IPS-18a (cell line): Measurements from ENCODE around the gene HRC.

ENCODE experiments used
- H3K27ac ChIP-seq: one replicate; pipeline ENCODE4 v1.5.1; 2013; ENCODE audit warnings: low read length
- H3K27me3 ChIP-seq: one replicate; pipeline ENCODE4 v1.6.1; 2013; ENCODE audit warnings: mild to moderate bottlenecking, low read length; ENCODE audit not compliant: control insufficient read depth, insufficient read depth
- H3K36me3 ChIP-seq: one replicate; pipeline ENCODE4 v1.6.1; 2013; ENCODE audit warnings: low read depth, low read length; ENCODE audit not compliant: control insufficient read depth
- H3K4me1 ChIP-seq: one replicate; pipeline ENCODE4 v1.6.1; 2013; ENCODE audit warnings: low read depth, low read length; ENCODE audit not compliant: control insufficient read depth
- H3K4me3 ChIP-seq: one replicate; pipeline ENCODE4 v1.5.1; 2013; ENCODE audit warnings: low read length
- H3K9ac ChIP-seq: one replicate; pipeline ENCODE4 v1.6.1; 2013; ENCODE audit warnings: mild to moderate bottlenecking, low read length, moderate library complexity
- H3K9me3 ChIP-seq: one replicate; pipeline ENCODE4 v1.6.1; 2013; ENCODE audit warnings: low read depth, low read length; ENCODE audit not compliant: control insufficient read depth

The HRC gene

DNA sequence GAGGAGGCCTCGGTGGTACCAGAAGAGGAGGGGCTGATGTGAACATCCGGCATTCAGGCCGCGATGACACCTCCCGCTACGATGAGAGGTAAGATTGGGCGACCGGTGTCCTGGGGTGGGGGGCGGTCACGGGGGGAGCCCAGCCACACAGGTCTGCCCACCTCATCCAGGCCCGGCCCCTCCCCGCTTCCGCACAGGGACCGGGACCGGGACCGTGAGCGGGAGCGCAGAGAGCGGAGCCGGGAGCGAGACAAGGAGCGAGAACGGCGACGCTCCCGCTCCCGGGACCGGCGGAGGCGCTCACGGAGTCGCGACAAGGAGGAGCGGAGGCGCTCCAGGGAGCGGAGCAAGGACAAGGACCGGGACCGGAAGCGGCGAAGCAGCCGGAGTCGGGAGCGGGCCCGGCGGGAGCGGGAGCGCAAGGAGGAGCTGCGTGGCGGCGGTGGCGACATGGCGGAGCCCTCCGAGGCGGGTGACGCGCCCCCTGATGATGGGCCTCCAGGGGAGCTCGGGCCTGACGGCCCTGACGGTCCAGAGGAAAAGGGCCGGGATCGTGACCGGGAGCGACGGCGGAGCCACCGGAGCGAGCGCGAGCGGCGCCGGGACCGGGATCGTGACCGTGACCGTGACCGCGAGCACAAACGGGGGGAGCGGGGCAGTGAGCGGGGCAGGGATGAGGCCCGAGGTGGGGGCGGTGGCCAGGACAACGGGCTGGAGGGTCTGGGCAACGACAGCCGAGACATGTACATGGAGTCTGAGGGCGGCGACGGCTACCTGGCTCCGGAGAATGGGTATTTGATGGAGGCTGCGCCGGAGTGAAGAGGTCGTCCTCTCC lies 47.4 kb downstream of the HRC start:
- Histone ChIP-seq H3K27me3 (no peaks in the 10 kb centered on the region), H3K27ac (no peak overlapping the region), H3K36me3 (peaks cover 55% of the 10 kb centered on the region), H3K4me3 (no peak overlapping the region), H3K9ac (no peak overlapping the region), H3K4me1 (no peaks in the 10 kb centered on the region), H3K9me3 (no peaks in the 10 kb centered on the region)

DNA sequence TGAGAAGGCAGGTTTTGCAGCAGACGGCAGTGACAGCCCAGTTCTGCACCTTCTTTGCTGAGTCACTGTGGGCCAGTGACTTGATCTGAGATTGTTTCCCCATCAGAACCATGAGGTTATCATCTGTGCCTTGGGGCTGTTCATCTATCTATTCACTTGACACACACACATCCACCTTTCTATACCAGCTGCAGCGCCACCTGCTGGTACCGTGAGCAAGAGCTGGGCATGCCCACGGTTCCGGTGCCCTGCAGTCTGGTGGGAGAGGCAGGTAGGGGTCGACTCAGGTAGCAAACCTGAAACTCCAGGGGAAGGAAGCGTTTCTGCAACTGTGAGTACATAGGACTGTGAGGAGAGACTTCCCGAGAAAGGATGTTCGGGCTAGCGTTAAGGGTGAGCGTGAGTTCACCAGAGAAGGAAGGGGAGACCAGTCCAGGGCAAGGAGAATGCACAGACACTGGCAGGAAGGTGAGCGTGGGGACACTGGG lies 48.5 kb downstream of the HRC start:
- H3K4me1 ChIP-seq, result no peaks in the 10 kb centered on the region
- H3K27me3 ChIP-seq, result no peaks in the 10 kb centered on the region
- H3K4me3 ChIP-seq, result no peak overlapping the region
- no peak overlapping the region for H3K9ac ChIP-seq
- H3K9me3 ChIP-seq, result no peaks in the 10 kb centered on the region
- H3K27ac ChIP-seq, result no peak overlapping the region
- peaks cover 64% of the 10 kb centered on the region for H3K36me3 ChIP-seq

GRCh38 chr19:49104229-49104864 lies 50.8 kb downstream of the HRC start:
- H3K27me3 ChIP-seq, result no peaks in the 10 kb centered on the region
- no peak overlapping the region for H3K4me3 ChIP-seq
- no peaks in the 10 kb centered on the region for H3K4me1 ChIP-seq
- no peak overlapping the region for H3K9ac ChIP-seq
- no peak overlapping the region for H3K27ac ChIP-seq
- H3K36me3 ChIP-seq, result peaks cover 77% of the 10 kb centered on the region
- H3K9me3 ChIP-seq, result no peaks in the 10 kb centered on the region

GRCh38 chr19:49103331-49104085 lies 51.7 kb downstream of the HRC start:
- Histone ChIP-seq H3K9ac (no peak overlapping the region), H3K27me3 (no peaks in the 10 kb centered on the region), H3K9me3 (no peaks in the 10 kb centered on the region), H3K36me3 (peaks cover 76% of the 10 kb centered on the region), H3K4me3 (no peak overlapping the region), H3K4me1 (no peaks in the 10 kb centered on the region), H3K27ac (no peak overlapping the region)

GRCh38 chr19:49102303-49102702 lies 52.9 kb downstream of the HRC start:
- no peak overlapping the region for H3K27ac ChIP-seq
- no peak overlapping the region for H3K4me3 ChIP-seq
- H3K9me3 ChIP-seq, result no peaks in the 10 kb centered on the region
- no peaks in the 10 kb centered on the region for H3K27me3 ChIP-seq
- peaks cover 73% of the 10 kb centered on the region for H3K36me3 ChIP-seq
- no peak overlapping the region for H3K9ac ChIP-seq
- H3K4me1 ChIP-seq, result no peaks in the 10 kb centered on the region
